ENCODE measurements around the gene SLC25A5. TPM values are rescaled to one million over a fixed set of nuclear protein-coding genes. Genes with fewer than 3 reads are reported as not detected.

The SLC25A5 gene
- total and polyA plus RNA-seq, 8 donors, result 108 to 907 (median 299) TPM

DNA sequence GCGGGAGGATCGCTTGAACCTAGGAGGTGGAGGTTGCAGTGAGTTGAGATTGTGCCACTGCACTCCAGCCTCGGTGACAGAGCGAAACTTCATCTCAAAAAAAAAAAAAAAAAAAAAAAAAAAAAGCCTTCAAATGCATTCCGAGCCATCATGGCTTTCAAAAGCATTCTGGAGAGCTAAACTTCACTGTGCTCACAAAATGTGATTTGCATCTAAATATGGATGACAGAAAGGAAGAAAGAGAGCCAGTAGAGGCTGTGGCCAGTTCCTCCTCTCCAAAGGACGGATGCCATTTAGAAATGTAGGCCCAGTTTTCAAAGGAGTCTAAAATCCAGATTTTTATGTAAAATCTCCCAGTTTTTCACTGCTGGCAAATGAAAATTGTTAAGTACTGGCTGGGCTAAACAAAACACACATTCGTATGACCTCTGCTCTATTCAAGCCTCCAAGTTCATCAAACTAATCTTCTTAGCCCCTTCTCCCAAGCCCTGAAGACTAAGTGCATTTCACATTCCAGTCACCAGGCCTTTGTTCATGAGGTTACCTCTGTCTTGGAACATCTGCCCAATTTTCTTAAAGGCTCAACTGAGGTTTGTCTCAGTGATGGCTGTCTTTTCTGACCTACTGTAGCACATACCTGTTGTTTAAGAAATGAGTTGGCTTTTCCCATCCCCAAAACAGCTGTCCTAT lies 47.1 kb upstream of the SLC25A5 start:
- no peak overlapping the region for H3K27ac ChIP-seq
- H3K27me3 ChIP-seq, result no peaks in the 10 kb centered on the region
- H3K4me3 ChIP-seq, result no peak overlapping the region
- H3K4me1 ChIP-seq, result no peaks in the 10 kb centered on the region
- H3K36me3 ChIP-seq, result peaks cover 0 to 8% (median 3%) of the 10 kb centered on the region in 4 donors
- intact Hi-C loops (cut with DNase I; ENCODE audit: low total_unique reads), result no loop called here
- 80 to 98% (median 88%) methylated on average over 5 to 7 of the region's 7 CpGs for WGBS, 5 donors
- no peak for DNase-seq
- TF ChIP-seq POLR2A (IDR thresholded peaks at IDR 0.05), result no peak
- TF ChIP-seq, protein P1, sequence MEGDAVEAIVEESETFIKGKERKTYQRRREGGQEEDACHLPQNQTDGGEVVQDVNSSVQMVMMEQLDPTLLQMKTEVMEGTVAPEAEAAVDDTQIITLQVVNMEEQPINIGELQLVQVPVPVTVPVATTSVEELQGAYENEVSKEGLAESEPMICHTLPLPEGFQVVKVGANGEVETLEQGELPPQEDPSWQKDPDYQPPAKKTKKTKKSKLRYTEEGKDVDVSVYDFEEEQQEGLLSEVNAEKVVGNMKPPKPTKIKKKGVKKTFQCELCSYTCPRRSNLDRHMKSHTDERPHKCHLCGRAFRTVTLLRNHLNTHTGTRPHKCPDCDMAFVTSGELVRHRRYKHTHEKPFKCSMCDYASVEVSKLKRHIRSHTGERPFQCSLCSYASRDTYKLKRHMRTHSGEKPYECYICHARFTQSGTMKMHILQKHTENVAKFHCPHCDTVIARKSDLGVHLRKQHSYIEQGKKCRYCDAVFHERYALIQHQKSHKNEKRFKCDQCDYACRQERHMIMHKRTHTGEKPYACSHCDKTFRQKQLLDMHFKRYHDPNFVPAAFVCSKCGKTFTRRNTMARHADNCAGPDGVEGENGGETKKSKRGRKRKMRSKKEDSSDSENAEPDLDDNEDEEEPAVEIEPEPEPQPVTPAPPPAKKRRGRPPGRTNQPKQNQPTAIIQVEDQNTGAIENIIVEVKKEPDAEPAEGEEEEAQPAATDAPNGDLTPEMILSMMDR (IDR thresholded peaks at IDR 0.05), result no peak
- no peak for TF ChIP-seq EP300 (IDR thresholded peaks at IDR 0.05)
- no peak for TF ChIP-seq POLR2AphosphoS5 (IDR thresholded peaks at IDR 0.05)
- no peaks in the 10 kb centered on the region for H3K9me3 ChIP-seq

GRCh38 chrX:119423631-119424030 lies 44.6 kb upstream of the SLC25A5 start:
- no peaks in the 10 kb centered on the region for H3K27me3 ChIP-seq
- no peak overlapping the region for H3K27ac ChIP-seq
- no peaks in the 10 kb centered on the region for H3K4me1 ChIP-seq
- no peak for DNase-seq
- H3K4me3 ChIP-seq, result no peak overlapping the region
- intact Hi-C loops (cut with DNase I; ENCODE audit: low total_unique reads), result no loop called here
- no peaks in the 10 kb centered on the region for H3K9me3 ChIP-seq
- 89 to 98% (median 94%) methylated on average over 12 to 14 of the region's 14 CpGs for WGBS, 5 donors
- peaks cover 0 to 8% (median 3%) of the 10 kb centered on the region in 4 donors for H3K36me3 ChIP-seq
- TF ChIP-seq POLR2A (IDR thresholded peaks at IDR 0.05) (no peak), EP300 (IDR thresholded peaks at IDR 0.05) (no peak), POLR2AphosphoS5 (IDR thresholded peaks at IDR 0.05) (no peak)
- TF ChIP-seq, protein P1 (IDR thresholded peaks at IDR 0.05), result no peak

DNA sequence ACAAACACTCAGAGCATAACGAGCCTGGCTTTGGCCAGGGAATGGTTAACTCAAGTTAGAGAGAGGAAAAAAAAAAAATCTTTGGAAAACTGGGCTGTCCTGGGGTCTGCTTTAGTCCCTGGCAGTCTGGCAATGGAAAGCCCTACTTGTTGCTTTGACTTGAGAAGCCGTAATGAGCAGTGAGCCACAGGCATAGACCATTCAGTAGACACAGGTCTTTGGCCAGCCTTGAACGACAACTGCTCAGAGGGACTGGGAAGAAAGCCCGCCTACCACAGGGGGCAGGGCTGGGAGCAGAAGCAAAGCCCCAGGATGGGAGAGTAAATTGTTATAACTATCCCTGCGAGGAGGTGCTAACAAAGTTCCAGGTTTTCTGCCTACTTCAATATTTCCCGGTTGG lies 43.2 kb upstream of the SLC25A5 start:
- DNase-seq, result no peak
- intact Hi-C loops (cut with DNase I; ENCODE audit: low total_unique reads), result no loop called here
- Histone ChIP-seq H3K4me1 (no peaks in the 10 kb centered on the region), H3K27ac (no peak overlapping the region), H3K36me3 (peaks cover 0 to 8% (median 3%) of the 10 kb centered on the region in 4 donors), H3K4me3 (no peak overlapping the region), H3K9me3 (no peaks in the 10 kb centered on the region), H3K27me3 (no peaks in the 10 kb centered on the region)
- TF ChIP-seq POLR2A (IDR thresholded peaks at IDR 0.05) (no peak), EP300 (IDR thresholded peaks at IDR 0.05) (no peak), POLR2AphosphoS5 (IDR thresholded peaks at IDR 0.05) (no peak)
- TF ChIP-seq, protein P1 (IDR thresholded peaks at IDR 0.05), result no peak
- 55 to 74% (median 68%) methylated on average over 3 to 6 of the region's 6 CpGs for WGBS, 5 donors

DNA sequence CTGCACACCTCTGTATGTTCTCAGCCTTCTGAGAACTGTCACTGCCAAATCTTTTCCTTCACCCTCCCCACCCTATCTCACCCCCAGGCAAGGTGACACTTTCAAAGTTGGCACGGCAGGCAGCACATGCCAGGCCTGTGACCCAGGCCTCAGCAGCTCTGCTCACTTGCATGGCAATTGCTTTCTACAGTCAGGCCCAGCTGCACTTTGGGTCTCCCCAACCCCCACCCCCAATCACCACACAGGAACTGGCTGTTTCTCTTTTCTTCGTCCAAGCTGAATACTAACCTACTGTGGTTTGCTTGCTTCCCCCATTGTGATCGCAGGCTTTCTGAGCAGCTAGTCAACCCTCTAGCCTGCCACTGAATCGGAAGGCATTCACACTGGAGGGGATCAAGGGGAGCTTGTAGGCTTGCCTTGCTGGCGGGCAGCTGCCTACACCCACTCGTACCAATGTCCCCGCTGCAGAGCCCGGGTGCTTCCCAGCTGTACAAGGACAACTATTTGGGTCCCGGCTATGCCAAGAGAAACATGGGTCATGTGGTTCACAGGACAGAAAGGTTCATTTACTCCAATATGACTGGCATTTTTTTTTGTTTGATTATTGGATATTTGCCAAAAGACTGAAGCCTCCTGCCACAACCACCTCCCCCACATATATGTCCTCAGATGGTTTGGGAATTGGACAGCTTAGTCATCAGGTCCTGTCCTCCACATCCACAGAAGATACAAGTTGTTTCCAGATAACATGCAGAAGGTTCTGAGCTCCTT lies 41.0 kb upstream of the SLC25A5 start:
- no peak overlapping the region for H3K27ac ChIP-seq
- no peak for TF ChIP-seq POLR2A (IDR thresholded peaks at IDR 0.05)
- no peak for TF ChIP-seq POLR2AphosphoS5 (IDR thresholded peaks at IDR 0.05)
- TF ChIP-seq, protein P1 (IDR thresholded peaks at IDR 0.05), result no peak
- TF ChIP-seq EP300 (IDR thresholded peaks at IDR 0.05), result no peak
- intact Hi-C loops (cut with DNase I; ENCODE audit: low total_unique reads), result no loop called here
- 59 to 75% (median 70%) methylated on average over 8 to 9 of the region's 9 CpGs for WGBS, 5 donors
- H3K4me3 ChIP-seq, result no peak overlapping the region
- no peaks in the 10 kb centered on the region for H3K4me1 ChIP-seq
- no peaks in the 10 kb centered on the region for H3K27me3 ChIP-seq
- no peaks in the 10 kb centered on the region for H3K9me3 ChIP-seq
- DNase-seq, result peak in 1 of 2 donors; percentile 27
- peaks cover 0 to 9% (median 4%) of the 10 kb centered on the region in 4 donors for H3K36me3 ChIP-seq
